Bronchial epithelial cell (primary cell): Measurements from ENCODE around the gene AUTS2. TPM values are rescaled to one million over a fixed set of nuclear protein-coding genes. Genes with fewer than 3 reads are reported as not detected.

Experiments used
- DNase-seq: peaks from one replicate; pipeline ENCODE4 v3.0.0-alpha.2; 2010; ENCODE audit warnings: low read depth
- FAIRE-seq: peaks from 2 replicates; lab custom pipeline; 2011; peaks lifted over from hg19 to GRCh38; lab: Jason Lieb, UNC
- H3K27me3 ChIP-seq: 2 replicates; pipeline ENCODE4 v1.5.1; 2011; ENCODE audit warnings: low read length; ENCODE audit not compliant: control insufficient read depth, insufficient read depth
- H3K36me3 ChIP-seq: 2 replicates; pipeline ENCODE4 v1.5.1; 2011; ENCODE audit warnings: low read length; ENCODE audit not compliant: control insufficient read depth, insufficient read depth
- H3K4me3 ChIP-seq: 2 replicates; pipeline ENCODE4 v1.5.1; 2011; ENCODE audit warnings: mild to moderate bottlenecking, low read depth, low read length, control low read depth
- total RNA-seq: library from RNA; depleted of rRNA; stranded (reverse); fragments of >200 nt; gene quantifications from 2 replicates; pipeline ENCODE4 v1.2.1, GENCODE V29; 2014
- TF ChIP-seq, protein P1 (sequence below): IDR thresholded peaks from 2 replicates; pipeline ENCODE4 v1.5.1; 2011; ENCODE audit warnings: mild to moderate bottlenecking, moderate library complexity, low read length, control low read depth, inconsistent platforms; ENCODE audit not compliant: insufficient read depth, severe bottlenecking

The AUTS2 gene
- total RNA-seq, 1 donor from 2014 or later = 9.5 TPM

DNA sequence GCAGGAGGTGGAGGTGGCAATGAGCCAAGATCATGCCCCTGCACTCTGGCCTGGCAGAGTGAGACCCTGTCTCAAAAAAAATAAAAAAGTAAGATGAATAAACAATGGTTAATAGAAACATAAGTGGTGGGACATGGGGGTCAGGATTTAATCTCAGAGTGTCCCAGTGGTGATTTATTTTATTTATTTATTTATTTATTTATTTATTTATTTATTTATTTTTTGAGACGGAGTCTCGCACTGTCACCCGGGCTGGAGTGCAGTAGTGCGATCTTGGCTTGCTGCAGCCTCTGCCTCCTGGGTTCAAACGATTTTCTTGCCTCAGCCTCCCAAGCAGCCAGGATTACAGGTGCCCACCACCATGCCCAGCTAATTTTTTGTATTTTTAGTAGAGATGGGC is 1051.0 kb downstream of the AUTS2 start:
- TF ChIP-seq, protein P1, sequence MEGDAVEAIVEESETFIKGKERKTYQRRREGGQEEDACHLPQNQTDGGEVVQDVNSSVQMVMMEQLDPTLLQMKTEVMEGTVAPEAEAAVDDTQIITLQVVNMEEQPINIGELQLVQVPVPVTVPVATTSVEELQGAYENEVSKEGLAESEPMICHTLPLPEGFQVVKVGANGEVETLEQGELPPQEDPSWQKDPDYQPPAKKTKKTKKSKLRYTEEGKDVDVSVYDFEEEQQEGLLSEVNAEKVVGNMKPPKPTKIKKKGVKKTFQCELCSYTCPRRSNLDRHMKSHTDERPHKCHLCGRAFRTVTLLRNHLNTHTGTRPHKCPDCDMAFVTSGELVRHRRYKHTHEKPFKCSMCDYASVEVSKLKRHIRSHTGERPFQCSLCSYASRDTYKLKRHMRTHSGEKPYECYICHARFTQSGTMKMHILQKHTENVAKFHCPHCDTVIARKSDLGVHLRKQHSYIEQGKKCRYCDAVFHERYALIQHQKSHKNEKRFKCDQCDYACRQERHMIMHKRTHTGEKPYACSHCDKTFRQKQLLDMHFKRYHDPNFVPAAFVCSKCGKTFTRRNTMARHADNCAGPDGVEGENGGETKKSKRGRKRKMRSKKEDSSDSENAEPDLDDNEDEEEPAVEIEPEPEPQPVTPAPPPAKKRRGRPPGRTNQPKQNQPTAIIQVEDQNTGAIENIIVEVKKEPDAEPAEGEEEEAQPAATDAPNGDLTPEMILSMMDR = no peak
- H3K36me3 ChIP-seq = no peaks in the 10 kb centered on the region
- no peaks in the 10 kb centered on the region for H3K27me3 ChIP-seq
- DNase-seq (no peak), FAIRE-seq (no peak)
- no peak overlapping the region for H3K4me3 ChIP-seq

DNA sequence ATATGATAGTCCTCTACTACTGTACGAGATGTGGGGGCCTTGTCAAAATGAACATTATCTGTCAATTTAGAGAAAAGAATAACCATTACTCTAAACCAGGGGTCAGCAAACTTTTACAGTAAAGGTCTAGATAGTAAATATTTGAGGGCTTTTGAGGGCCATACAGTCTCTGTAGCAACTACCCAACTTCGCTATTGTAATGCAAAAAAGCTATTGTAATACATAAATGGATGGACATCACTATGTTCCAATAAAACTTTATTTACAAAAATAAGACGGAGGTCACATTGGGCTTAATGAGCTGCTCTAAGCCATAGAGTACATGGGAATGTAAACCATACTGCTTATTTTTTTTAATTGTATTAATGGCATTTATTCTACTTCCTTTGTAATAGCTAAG is 1055.9 kb downstream of the AUTS2 start:
- Histone ChIP-seq H3K4me3 (no peak overlapping the region), H3K27me3 (no peaks in the 10 kb centered on the region), H3K36me3 (no peaks in the 10 kb centered on the region)
- no peak for FAIRE-seq
- no peak for DNase-seq
- TF ChIP-seq, protein P1 = no peak

DNA sequence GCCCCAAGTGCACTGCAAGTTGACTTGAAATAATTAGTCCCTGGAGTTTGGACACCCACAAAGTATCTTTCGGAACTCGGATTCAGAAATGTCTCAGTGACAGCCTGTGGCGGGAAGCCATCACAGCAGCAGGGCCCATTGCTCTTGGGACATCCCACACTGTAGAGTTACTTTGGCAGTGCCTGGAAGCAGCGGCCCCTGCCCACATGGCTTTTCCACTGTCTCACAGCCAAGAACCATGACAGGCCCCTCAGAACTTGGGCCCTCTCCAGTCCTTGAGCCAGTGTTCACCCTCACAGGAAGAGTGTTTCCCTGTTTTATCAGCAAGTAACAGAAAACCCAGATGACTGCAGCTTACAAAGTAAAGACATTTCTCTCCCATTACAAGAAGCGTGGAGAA is 1056.7 kb downstream of the AUTS2 start:
- no peaks in the 10 kb centered on the region for H3K27me3 ChIP-seq
- FAIRE-seq (no peak), DNase-seq (no peak)
- no peaks in the 10 kb centered on the region for H3K36me3 ChIP-seq
- H3K4me3 ChIP-seq = no peak overlapping the region
- TF ChIP-seq, protein P1 = no peak

DNA sequence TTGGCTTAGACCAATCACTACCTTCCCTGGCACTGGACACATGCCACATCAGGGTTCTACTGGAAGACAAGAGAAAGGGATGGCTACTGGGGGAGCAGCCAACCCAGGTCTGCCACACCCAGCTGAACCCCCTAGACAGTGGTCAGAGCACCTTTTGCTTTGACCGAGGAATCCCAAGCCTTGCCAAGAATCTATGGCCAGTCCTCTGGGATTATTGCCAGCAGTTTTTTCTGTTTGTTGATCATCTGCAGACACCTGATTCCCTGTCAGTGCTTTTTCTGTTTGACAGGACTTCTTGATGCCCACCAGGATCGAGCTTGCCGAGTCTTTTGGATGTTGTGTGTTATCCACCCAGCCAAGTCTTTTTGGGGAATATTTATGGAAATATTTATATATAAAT is 1057.4 kb downstream of the AUTS2 start:
- TF ChIP-seq, protein P1 = no peak
- no peak for DNase-seq
- Histone ChIP-seq H3K36me3 (no peaks in the 10 kb centered on the region), H3K27me3 (no peaks in the 10 kb centered on the region), H3K4me3 (no peak overlapping the region)
- no peak for FAIRE-seq

DNA sequence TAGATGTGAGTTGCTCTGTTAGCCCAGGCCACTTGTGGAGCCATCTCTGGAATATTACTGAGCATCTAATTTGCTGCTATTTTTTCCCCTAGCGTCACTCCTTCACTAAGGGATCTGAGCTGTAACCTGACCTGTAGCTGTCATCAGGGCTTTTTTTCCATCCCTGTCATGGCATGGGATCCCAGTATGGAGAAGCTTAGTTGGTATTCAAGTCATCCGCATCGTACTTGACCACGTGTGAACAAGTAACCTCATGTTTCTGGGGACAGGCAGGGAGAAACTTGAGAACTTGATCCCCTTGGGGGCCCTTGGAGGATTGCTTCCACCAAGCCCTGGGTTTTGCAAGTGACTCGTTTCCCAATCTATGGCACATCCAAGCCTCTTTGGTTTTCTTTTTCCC is 1059.3 kb downstream of the AUTS2 start:
- TF ChIP-seq, protein P1 = no peak
- no peak for FAIRE-seq

DNA sequence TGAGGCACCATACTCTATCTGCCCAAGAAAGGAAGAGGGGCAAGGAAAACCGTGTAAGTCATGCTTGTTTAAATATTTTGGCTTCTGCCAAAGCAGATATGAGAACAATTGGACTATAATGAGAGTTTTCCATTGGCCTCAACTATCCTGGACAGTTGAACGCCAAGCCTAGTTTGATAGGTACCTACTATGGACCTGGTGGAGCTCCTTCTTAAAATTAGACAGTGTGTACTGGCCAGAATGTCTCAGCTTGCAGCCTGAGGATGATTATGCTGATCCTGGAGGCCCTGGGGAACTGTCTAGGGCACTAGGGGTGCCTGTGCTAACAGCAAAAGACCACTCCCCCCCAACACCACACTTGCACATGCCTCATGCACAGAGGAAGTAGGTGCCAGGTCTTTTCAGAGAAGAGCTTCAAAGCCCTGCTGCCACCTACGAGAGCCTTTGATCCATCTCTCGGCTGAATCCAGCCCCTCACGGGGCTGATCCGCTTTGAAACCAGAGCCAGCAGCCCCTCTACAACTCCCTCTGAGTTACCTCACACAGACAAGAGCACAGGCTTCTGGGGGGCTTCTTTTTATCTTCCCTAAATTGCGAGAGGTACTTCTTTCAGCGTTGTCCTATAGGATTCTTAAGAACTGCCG is 1059.8 kb downstream of the AUTS2 start:
- no peak for DNase-seq
- no peaks in the 10 kb centered on the region for H3K27me3 ChIP-seq
- H3K36me3 ChIP-seq = no peaks in the 10 kb centered on the region
- FAIRE-seq = no peak
- no peak overlapping the region for H3K4me3 ChIP-seq
- TF ChIP-seq, protein P1 = no peak

More for the DNA sequence above, 1059.3 kb downstream of the AUTS2 start:
- Histone ChIP-seq H3K36me3 (no peaks in the 10 kb centered on the region), H3K27me3 (no peaks in the 10 kb centered on the region), H3K4me3 (no peak overlapping the region)
- no peak for DNase-seq
